GM18873 (cell line): ENCODE results near the gene HBEGF.
"Not testable (repeated sequence)": the region's sequence is repeated elsewhere in the genome, so short reads cannot be mapped to it uniquely, and the experiment has no call there.

Experiments used
- ATAC-seq: cut with Tn5 transposase; IDR thresholded peaks from one replicate; pipeline ENCODE4 v1.9.1; 2021; ENCODE audit warnings: mild to moderate bottlenecking, moderate library complexity, moderate number of reproducible peaks; ENCODE audit not compliant: unreplicated experiment, low FRiP score

Gene HBEGF

GRCh38 chr5:140362311-140362710 is 15.9 kb upstream of the HBEGF start:
- ATAC-seq: no peak

DNA sequence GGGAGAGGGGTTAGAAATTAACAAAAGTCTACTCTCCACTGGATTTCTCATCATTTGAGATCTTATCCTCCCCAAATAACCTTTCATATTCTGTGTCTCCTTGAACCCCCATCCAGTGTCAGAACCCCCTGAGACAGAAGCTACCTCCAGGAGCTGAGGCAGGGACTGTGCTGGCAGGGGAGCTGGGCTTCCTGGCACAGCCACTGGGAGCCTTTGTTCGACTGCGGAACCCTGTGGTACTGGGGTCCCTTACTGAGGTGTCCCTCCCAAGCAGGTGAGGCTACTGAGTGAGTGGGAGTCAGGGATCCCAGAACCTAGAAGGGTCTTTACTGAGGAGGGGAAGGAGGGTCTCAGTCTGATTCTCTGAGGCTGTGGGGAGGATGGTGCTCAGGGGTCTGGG is 15.5 kb upstream of the HBEGF start:
- ATAC-seq: no peak

GRCh38 chr5:140360681-140361479 is 14.5 kb upstream of the HBEGF start:
- ATAC-seq: no peak

- no peak for ATAC-seq
Observed at GRCh38 chr5:140360101-140360500, 13.7 kb upstream of the HBEGF start, which contains the start of gene SLC4A9. Gene SLC4A9 (plus strand): TSS chr5:140360194. CDS start chr5:140360237, 43 bp downstream.

GRCh38 chr5:140358738-140359310 is 12.4 kb upstream of the HBEGF start:
- no peak for ATAC-seq

DNA sequence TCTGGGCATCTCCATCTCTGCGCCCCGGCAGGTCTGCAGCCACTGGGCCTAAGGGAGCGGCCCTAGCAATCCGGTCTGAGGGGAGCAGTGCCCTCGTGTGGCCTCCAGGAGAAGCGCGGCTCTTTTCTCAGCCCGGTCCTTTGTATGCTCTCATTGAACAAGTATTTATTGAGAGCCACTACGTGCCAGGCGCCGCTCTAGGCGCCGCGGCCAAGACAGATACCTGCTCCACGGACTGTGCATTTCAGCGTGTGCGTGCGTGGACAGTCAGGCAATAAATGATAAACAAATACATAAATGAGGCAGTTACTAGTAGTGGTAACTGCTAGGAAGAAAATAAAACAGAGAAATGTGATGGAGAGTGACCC is 11.3 kb upstream of the HBEGF start:
- ATAC-seq: peak; percentile 80

- ATAC-seq: no peak
Observed at GRCh38 chr5:140356853-140357725, 10.7 kb upstream of the HBEGF start.

DNA sequence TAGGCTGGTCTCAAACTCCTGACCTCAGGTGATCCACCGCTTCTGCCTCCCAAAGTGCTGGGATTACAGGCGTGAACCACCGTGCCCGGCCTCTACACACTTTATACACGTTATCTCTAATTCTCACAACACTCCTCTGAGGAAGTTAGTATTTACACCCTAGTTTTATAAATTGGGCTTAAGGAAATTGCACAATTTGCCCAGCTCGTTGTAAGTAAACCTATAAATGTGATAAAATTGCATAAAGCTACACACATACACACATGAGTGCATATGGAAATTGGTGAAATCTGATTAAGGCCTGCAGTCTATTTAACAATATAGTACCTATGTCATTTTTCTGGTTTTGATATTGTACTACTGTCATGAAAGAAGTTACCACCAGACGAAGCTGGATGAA is 9.1 kb upstream of the HBEGF start:
- ATAC-seq: no peak

- ATAC-seq: peak; percentile 49
Observed at GRCh38 chr5:140351609-140352334, 5.4 kb upstream of the HBEGF start.

- ATAC-seq: no peak
Observed at GRCh38 chr5:140349244-140349643, 2.8 kb upstream of the HBEGF start.

DNA sequence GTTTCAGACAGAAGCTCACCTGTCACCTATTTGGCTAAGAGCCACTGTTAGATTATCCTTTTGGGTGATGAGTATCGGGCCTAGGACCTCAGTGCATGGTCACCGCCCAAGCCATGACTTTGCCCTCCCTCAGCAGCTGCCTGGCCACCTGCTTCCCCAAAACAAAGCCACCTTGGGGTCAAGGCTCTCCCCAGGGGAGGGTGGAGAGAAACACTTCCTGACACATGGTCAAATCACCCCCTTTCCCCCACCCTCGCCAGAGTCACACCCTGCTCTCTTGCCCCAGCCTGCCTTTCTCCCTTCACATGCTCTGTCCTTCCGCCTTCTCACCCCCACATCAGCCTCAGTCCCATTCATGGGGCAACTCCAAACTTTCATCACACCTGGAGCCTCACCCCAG is 1.7 kb upstream of the HBEGF start:
- ATAC-seq: no peak

DNA sequence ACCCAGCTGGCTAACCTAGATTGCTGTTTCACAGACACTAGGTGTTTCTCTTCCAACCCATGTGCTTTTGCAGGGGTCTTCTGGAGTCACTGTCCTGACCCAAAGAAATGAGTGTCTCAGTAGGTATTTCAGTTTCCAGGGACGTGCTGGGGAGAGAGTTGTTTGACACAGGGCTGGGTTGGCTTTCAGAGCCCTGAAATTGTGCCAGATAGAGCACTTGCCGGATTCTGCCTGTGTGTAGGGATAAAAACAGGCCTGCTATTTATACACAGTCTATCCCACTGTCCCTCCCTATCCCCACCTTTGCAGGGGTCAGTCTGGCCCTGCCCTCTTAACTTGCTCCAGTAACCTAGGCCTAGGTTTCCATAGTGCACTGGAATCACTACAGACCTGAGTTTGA is 957 bp upstream of the HBEGF start:
- ATAC-seq: no peak

GRCh38 chr5:140345919-140346347 is 470 bp downstream of the HBEGF start:
- peak; percentile 3 for ATAC-seq

- ATAC-seq: no peak
Observed at GRCh38 chr5:140344683-140345423, 1.6 kb downstream of the HBEGF start.

DNA sequence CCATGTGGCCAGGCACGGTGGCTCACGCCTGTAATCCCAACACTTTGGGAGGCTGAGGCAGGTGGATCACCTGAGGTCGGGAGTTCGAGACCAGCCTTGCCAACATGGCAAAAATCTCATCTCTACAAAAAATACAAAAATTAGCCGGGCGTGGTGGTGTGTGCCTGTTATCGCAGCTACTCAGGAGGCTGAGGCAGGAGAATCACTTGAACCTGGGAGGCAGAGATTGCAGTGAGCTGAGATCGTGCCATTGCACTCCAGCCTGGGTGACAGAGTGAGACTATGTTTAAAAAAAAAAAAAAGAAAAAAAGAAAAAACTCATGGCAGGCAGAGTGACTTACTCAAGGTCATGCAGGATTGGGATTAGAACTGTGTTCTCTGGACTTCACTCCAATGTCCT is 2.6 kb downstream of the HBEGF start:
- not testable (repeated sequence) for ATAC-seq

- no peak for ATAC-seq
Observed at GRCh38 chr5:140342896-140343295, 3.5 kb downstream of the HBEGF start.

GRCh38 chr5:140342287-140342686 is 4.1 kb downstream of the HBEGF start:
- ATAC-seq: no peak

DNA sequence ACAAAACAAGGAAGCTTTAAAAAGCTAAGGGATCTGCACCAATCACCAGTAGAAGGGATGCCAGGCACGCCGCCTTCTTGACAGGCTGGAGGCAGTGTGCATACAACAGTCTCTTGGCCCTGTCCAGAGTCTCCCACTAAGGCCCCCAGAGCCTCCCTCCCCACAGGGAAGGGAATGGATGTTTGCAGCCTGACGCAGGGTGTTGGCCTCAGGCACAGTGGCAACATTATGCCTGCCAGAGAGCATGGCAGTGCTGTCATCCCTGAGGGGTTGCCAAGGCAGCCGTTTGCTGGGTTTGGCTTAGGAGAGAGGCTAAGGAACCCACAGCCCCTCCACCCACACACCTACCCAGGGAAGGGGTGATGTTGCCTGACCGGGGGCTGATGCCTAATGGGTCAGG is 4.8 kb downstream of the HBEGF start:
- no peak for ATAC-seq

- no peak for ATAC-seq
Observed at GRCh38 chr5:140340605-140341121, 5.7 kb downstream of the HBEGF start.

DNA sequence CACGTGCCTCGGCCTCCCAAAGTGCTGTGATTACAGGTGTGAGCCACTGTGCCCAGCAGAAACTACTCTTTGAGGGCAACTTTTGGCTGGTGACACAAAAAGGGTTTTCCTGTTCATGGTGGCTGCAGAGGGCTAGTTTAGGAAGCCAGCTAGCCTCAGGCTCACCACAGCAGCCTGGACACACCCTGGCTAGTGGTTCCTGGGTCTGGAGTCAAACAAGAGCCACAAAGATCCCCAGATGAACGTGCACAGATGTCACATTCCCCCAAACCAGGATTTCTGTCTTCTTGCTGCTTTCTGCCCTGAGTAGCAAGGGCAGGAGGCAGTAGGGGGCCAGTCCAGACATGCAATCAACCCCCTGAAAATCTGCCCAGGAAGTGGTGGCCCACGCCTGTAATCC is 6.8 kb downstream of the HBEGF start:
- no peak for ATAC-seq
